Activated CD4-positive, CD25-positive, alpha-beta regulatory T cell treated with anti-CD3 and anti-CD28 coated beads, Interleukin-2, amount 50 U/mL, for 24 hours (primary cell): ENCODE results near the gene ZBTB16.

Source experiments
- ATAC-seq, 2 donors: fragments of 150-1000 bp; cut with Tn5 transposase; one replicate each; pipeline ENCODE4 v1.10.0; 2021; ENCODE audit warnings: mild to moderate bottlenecking in 1 of 2, moderate library complexity in 1 of 2

ZBTB16 gene

GRCh38 chr11:114270531-114271270 is 211.2 kb downstream of the ZBTB16 start:
- no peak for ATAC-seq

- ATAC-seq, result no peak
Observed at GRCh38 chr11:114271316-114271715, 211.8 kb downstream of the ZBTB16 start.

GRCh38 chr11:114272311-114272710 is 212.8 kb downstream of the ZBTB16 start:
- ATAC-seq, result no peak

GRCh38 chr11:114273071-114273470 is 213.6 kb downstream of the ZBTB16 start:
- ATAC-seq, result no peak

GRCh38 chr11:114273890-114274635 is 214.6 kb downstream of the ZBTB16 start:
- no peak for ATAC-seq

GRCh38 chr11:114274637-114275036 is 215.1 kb downstream of the ZBTB16 start:
- ATAC-seq, result no peak

- ATAC-seq, result no peak
Observed at GRCh38 chr11:114275280-114275679, 215.8 kb downstream of the ZBTB16 start.

- ATAC-seq, result no peak
Observed at GRCh38 chr11:114276077-114276476, 216.6 kb downstream of the ZBTB16 start.

GRCh38 chr11:114277637-114278341 is 218.3 kb downstream of the ZBTB16 start:
- no peak for ATAC-seq

- ATAC-seq, result no peak
Observed at GRCh38 chr11:114278342-114279065, 219.0 kb downstream of the ZBTB16 start.

- no peak for ATAC-seq
Observed at GRCh38 chr11:114279792-114280546, 220.5 kb downstream of the ZBTB16 start.

- no peak for ATAC-seq
Observed at GRCh38 chr11:114280696-114281095, 221.2 kb downstream of the ZBTB16 start.

GRCh38 chr11:114281388-114281956 is 222.0 kb downstream of the ZBTB16 start:
- ATAC-seq, result no peak

- no peak for ATAC-seq
Observed at GRCh38 chr11:114282488-114282887, 223.0 kb downstream of the ZBTB16 start.

- ATAC-seq, result no peak
Observed at GRCh38 chr11:114283422-114283821, 223.9 kb downstream of the ZBTB16 start.

GRCh38 chr11:114284021-114284420 is 224.5 kb downstream of the ZBTB16 start:
- ATAC-seq, result no peak

GRCh38 chr11:114284914-114285313 is 225.4 kb downstream of the ZBTB16 start:
- ATAC-seq, result no peak

- ATAC-seq, result no peak
Observed at GRCh38 chr11:114285599-114285998, 226.1 kb downstream of the ZBTB16 start.

GRCh38 chr11:114286229-114286628 is 226.7 kb downstream of the ZBTB16 start:
- ATAC-seq, result no peak

- no peak for ATAC-seq
Observed at GRCh38 chr11:114287154-114287553, 227.6 kb downstream of the ZBTB16 start.

GRCh38 chr11:114288136-114288535 is 228.6 kb downstream of the ZBTB16 start:
- ATAC-seq, result no peak

- ATAC-seq, result no peak
Observed at GRCh38 chr11:114289779-114290178, 230.3 kb downstream of the ZBTB16 start.
